Adipose tissue (tissue), 3 donors: Measurements from ENCODE around the gene TMEM181. TPM values are rescaled to one million over a fixed set of nuclear protein-coding genes. Genes with fewer than 3 reads are reported as not detected.

ENCODE experiments used
- polyA plus RNA-seq, 3 donors: library from polyadenylated mRNA; stranded (reverse); fragments of 200-250 nt; gene quantifications; one replicate each; pipeline ENCODE4 v1.2.3, GENCODE V29; 2013
- donor health status: healthy with polysubstance abuse.
- donor health status: Bipolar disorder and iron deficiency.
- donor health status: healthy.

The TMEM181 gene
- polyA plus RNA-seq, 3 donors: 11.0 to 18.0 (median 11.0) TPM

Other genes starting within 250 kb of the TMEM181 start
- gene TULP4, start 247.6 kb upstream of the TMEM181 start, polyA plus RNA-seq: 1 to 10 TPM; 2.5 to 7.3 (median 6.6) TPM
- gene DYNLT1, start 84.7 kb downstream of the TMEM181 start, polyA plus RNA-seq: 100 to 1,000 TPM in 2 of 3 donors, 10 to 100 TPM in 1; 66.3 to 155 (median 120) TPM
- gene SYTL3, start 90.0 kb downstream of the TMEM181 start, polyA plus RNA-seq: 1 to 10 TPM; 1.1 to 3.9 (median 3.7) TPM